B cell (primary cell): ENCODE measurements around the gene TBRG1. TPM values are rescaled to one million over a fixed set of nuclear protein-coding genes. Genes with fewer than 3 reads are reported as not detected.

Experiments used
- ATAC-seq: fragments of 200-7000 bp; cut with Tn5 transposase; one replicate; pipeline ENCODE4 v1.10.0; 2021; ENCODE audit warnings: low read depth, mild to moderate bottlenecking, moderate number of reproducible peaks, moderate library complexity
- CTCF ChIA-PET: fragments of 350-600 bp; sonication (Branson Sonifier 250); formaldehyde crosslinking; loops from one replicate; lab custom pipeline; 2021; ENCODE audit warnings: antibody characterized with exemption, inconsistent platforms; lab: Charles Lee
- POLR2A ChIA-PET: fragments of 350-600 bp; sonication (Branson Sonifier 250); formaldehyde crosslinking; loops from one replicate; lab custom pipeline; 2021; ENCODE audit warnings: antibody characterized with exemption; lab: Charles Lee
- DNase-seq: peaks from one replicate; pipeline ENCODE4 v3.0.0; 2013
- H2AFZ ChIP-seq: 2 replicates; pipeline ENCODE4 v1.6.1; 2012; ENCODE audit warnings: mild to moderate bottlenecking, low read depth, low read length; ENCODE audit not compliant: insufficient read depth, poor library complexity, severe bottlenecking
- H3K27ac ChIP-seq, 2 donors: 1 replicate in 1 of 2; 2 replicates in 1 of 2; pipeline ENCODE4 v1.5.1; 2012 to 2013; ENCODE audit warnings: low read length in 2 of 2, mild to moderate bottlenecking in 2 of 2, moderate library complexity in 1 of 2
- H3K27me3 ChIP-seq, 4 experiments: fragments of 200-600 bp in 1 of 4; sonication (generic) in 1 of 4; replicated peaks in 1 of 4; 1 replicate in 2 of 4; 2 replicates in 2 of 4; pipeline versions ENCODE4 v1.6.1 to v1.7.0; 2013 to 2016; ENCODE audit warnings: low read length in 3 of 4, mild to moderate bottlenecking in 2 of 4, mixed read lengths in 1 of 4, moderate library complexity in 1 of 4; ENCODE audit not compliant: insufficient read depth in 4 of 4, control insufficient read depth in 3 of 4; ENCODE audit errors: control extremely low read depth in 1 of 4
- H3K36me3 ChIP-seq, 2 experiments: replicated peaks in 1 of 2; 1 replicate in 1 of 2; 2 replicates in 1 of 2; pipeline versions ENCODE4 v1.6.1 to v1.7.1; 2013; ENCODE audit warnings: low read length in 1 of 2; ENCODE audit not compliant: insufficient read depth in 2 of 2, control insufficient read depth in 1 of 2; ENCODE audit errors: control extremely low read depth in 1 of 2, extremely low read depth in 1 of 2
- H3K4me1 ChIP-seq, 2 donors: fragments of 200-600 bp in 1 of 2; sonication (generic) in 1 of 2; 1 replicate in 1 of 2; 2 replicates in 1 of 2; pipeline versions ENCODE4 v1.5.1 to v1.6.1; 2013 to 2017; ENCODE audit warnings: low read length in 2 of 2; ENCODE audit not compliant: control insufficient read depth in 2 of 2, insufficient read depth in 2 of 2
- H3K4me2 ChIP-seq: replicated peaks from 2 replicates; pipeline ENCODE3; 2012; ENCODE audit warnings: mild to moderate bottlenecking, low read depth, low read length; ENCODE audit not compliant: poor library complexity, severe bottlenecking
- H3K4me3 ChIP-seq, 5 experiments: fragments of 200-600 bp in 1 of 5; sonication (generic) in 1 of 5; 1 replicate in 3 of 5; 2 replicates in 2 of 5; pipeline versions ENCODE4 v1.5.1 to v1.7.0; 2011 to 2016; ENCODE audit warnings: low read length in 4 of 5, mild to moderate bottlenecking in 4 of 5, low read depth in 2 of 5, control low read depth in 1 of 5, moderate library complexity in 1 of 5; ENCODE audit not compliant: insufficient read depth in 1 of 5; ENCODE audit errors: control extremely low read depth in 1 of 5, extremely low read depth in 1 of 5
- H3K79me2 ChIP-seq: fragments of 200-600 bp; sonication (generic); one replicate; pipeline ENCODE4 v1.6.0; 2016; ENCODE audit warnings: low read length; ENCODE audit not compliant: control insufficient read depth, insufficient read depth
- H3K9ac ChIP-seq: fragments of 200-600 bp; sonication (generic); 2 replicates; pipeline ENCODE4 v1.6.1; 2017; ENCODE audit warnings: mild to moderate bottlenecking, low read length, moderate library complexity
- H3K9me3 ChIP-seq, 3 donors: one replicate each; pipeline versions ENCODE4 v1.6.1 to v1.7.1; 2013; ENCODE audit warnings: low read length in 2 of 3; ENCODE audit not compliant: control insufficient read depth in 2 of 3, insufficient read depth in 1 of 3; ENCODE audit errors: control extremely low read depth in 1 of 3
- H4K20me1 ChIP-seq: 2 replicates; pipeline ENCODE4 v1.6.0; 2012; ENCODE audit warnings: mild to moderate bottlenecking, low read length; ENCODE audit not compliant: insufficient read depth, control insufficient read depth, poor library complexity, severe bottlenecking
- H3K27ac Mint-ChIP-seq: one replicate; pipeline ENCODE4 v1.8.0; 2021; ENCODE audit warnings: mixed read lengths
- H3K27me3 Mint-ChIP-seq: one replicate; pipeline ENCODE4 v1.8.0; 2021; ENCODE audit warnings: mixed read lengths
- H3K4me1 Mint-ChIP-seq: one replicate; pipeline ENCODE4 v1.8.0; 2021; ENCODE audit warnings: mixed read lengths
- H3K4me3 Mint-ChIP-seq: one replicate; pipeline ENCODE4 v1.8.0; 2021; ENCODE audit warnings: mixed read lengths
- H3K9me3 Mint-ChIP-seq: one replicate; pipeline ENCODE4 v1.8.0; 2022; ENCODE audit warnings: mixed read lengths; ENCODE audit not compliant: insufficient read depth
- CTCF ChIP-seq: fragments of 200-600 bp; IDR thresholded peaks from one replicate; pipeline ENCODE4 v1.8.0; 2022; ENCODE audit warnings: antibody characterized with exemption, mild to moderate bottlenecking
- EZH2 ChIP-seq: IDR thresholded peaks from 2 replicates; pipeline ENCODE4 v1.6.1; 2012; ENCODE audit warnings: borderline replicate concordance, low read depth, mild to moderate bottlenecking, moderate library complexity, low read length; ENCODE audit not compliant: insufficient read depth, poor library complexity, severe bottlenecking
- WGBS: methylation state at CpG from one replicate; pipeline ENCODE4 v1.1.5; 2013; ENCODE audit warnings: missing lambda C conversion rate; ENCODE audit not compliant: insufficient coverage; 5-methylcytosine and 5-hydroxymethylcytosine counted together
- intact Hi-C: fragments of 100-400 bp; cut with micrococcal nuclease; formaldehyde crosslinking; loops from one replicate; pipeline ENCODE4 v1.10.0; 2022
- polyA plus RNA-seq: library from polyadenylated mRNA; depleted of rRNA; stranded (reverse); fragments of >200 nt; gene quantifications from 2 replicates; pipeline ENCODE4 v1.2.3, GENCODE V29; 2012
- total RNA-seq, 2 donors: library from RNA; stranded (reverse); fragments of 120-200 nt in 1 of 2; gene quantifications; 1 replicate in 1 of 2; 2 replicates in 1 of 2; pipeline versions ENCODE4 v1.2.3 to v1.2.4, GENCODE V29; 2013 to 2022

TBRG1 gene
- total and polyA plus RNA-seq, 2 donors (not counting 1 experiment from before 2014, with no cell fraction given): 68.2 to 71.5 TPM

- no peaks in the 10 kb centered on the region for H3K9me3 Mint-ChIP-seq
- Histone ChIP-seq H3K4me3 (no peak overlapping the region), H3K4me2 (no peak overlapping the region), H4K20me1 (peaks cover 30% of the 10 kb centered on the region), H3K9me3 (no peaks in the 10 kb centered on the region), H3K36me3 (peaks cover 4 to 75% of the 10 kb centered on the region in 2 experiments), H3K27ac (no peak overlapping the region), H3K27me3 (no peaks in the 10 kb centered on the region), H3K9ac (no peak overlapping the region), H3K79me2 (peaks cover 3% of the 10 kb centered on the region), H3K4me1 (no peaks in the 10 kb centered on the region), H2AFZ (no peak overlapping the region)
- POLR2A ChIA-PET: no interaction called here
- CTCF ChIA-PET: interaction anchor here (0.7 to 0.9 kb wide), 2 partner anchors 10 to 14 kb away, joined by 3 to 4 read pairs; no protein-coding TSS in a partner anchor
- H3K27ac Mint-ChIP-seq: no peak overlapping the region
- DNase-seq (no peak), ATAC-seq (no peak)
- no peak overlapping the region for H3K4me3 Mint-ChIP-seq
- no peaks in the 10 kb centered on the region for H3K27me3 Mint-ChIP-seq
- H3K4me1 Mint-ChIP-seq: peaks cover 7% of the 10 kb centered on the region
- no CpG with 5 or more reads among the region's 4 CpGs for WGBS
- intact Hi-C loops: no loop called here
- TF ChIP-seq EZH2: no peak
- no peak for TF ChIP-seq CTCF
These were observed 7.3 kb downstream of the TBRG1 start for GRCh38 chr11:124629961-124630360.

GRCh38 chr11:124633355-124633754 is 10.7 kb downstream of the TBRG1 start:
- H3K4me3 Mint-ChIP-seq: no peak overlapping the region
- DNase-seq: no peak

More at GRCh38 chr11:124633355-124633754, 10.7 kb downstream of the TBRG1 start:
- Histone ChIP-seq H3K9me3 (no peaks in the 10 kb centered on the region), H3K27me3 (no peaks in the 10 kb centered on the region), H4K20me1 (peaks cover 7% of the 10 kb centered on the region), H3K9ac (no peak overlapping the region), H3K27ac (no peak overlapping the region), H3K36me3 (peaks cover 4 to 65% of the 10 kb centered on the region in 2 experiments), H3K79me2 (no peaks in the 10 kb centered on the region), H2AFZ (no peak overlapping the region), H3K4me1 (no peaks in the 10 kb centered on the region), H3K4me2 (no peak overlapping the region), H3K4me3 (no peak overlapping the region)
- no CpG with 5 or more reads among the region's 1 CpG for WGBS
- ChIA-PET CTCF (interaction anchor here (1.1 to 3.0 kb wide), 2 partner anchors 11 to 14 kb away, joined by 3 to 13 read pairs; no protein-coding TSS in a partner anchor), POLR2A (no interaction called here)
- Mint-ChIP-seq H3K9me3 (no peaks in the 10 kb centered on the region), H3K4me1 (peaks cover 2% of the 10 kb centered on the region), H3K27me3 (no peaks in the 10 kb centered on the region), H3K27ac (no peak overlapping the region)
- ATAC-seq: no peak
- intact Hi-C loops: no loop called here
- TF ChIP-seq EZH2 (no peak), CTCF (no peak)
